Measurements from ENCODE around the gene DNM2. TPM values are rescaled to one million over a fixed set of nuclear protein-coding genes. Genes with fewer than 3 reads are reported as not detected.

DNM2 gene
- total RNA-seq, 2 experiments from 2014 or later = 279 to 286 TPM

GRCh38 chr19:10797078-10797477 lies 79.2 kb downstream of the DNM2 start:
- Histone ChIP-seq H3K9me3 (ENCODE audit: control insufficient read depth in 1 of 2, insufficient read depth in 1 of 2, low read length in 2 of 2) (no peaks in the 10 kb centered on the region), H3K4me1 (ENCODE audit: insufficient read depth, low read length) (peaks cover 40% of the 10 kb centered on the region), H3K27ac (ENCODE audit: low read depth in 1 of 2, low read length in 2 of 2) (peak overlapping the region; percentile 59 to 86), H3K27me3 (ENCODE audit: control insufficient read depth in 1 of 2, insufficient read depth in 2 of 2, low read length in 2 of 2) (no peaks in the 10 kb centered on the region), H3K36me3 (ENCODE audit: insufficient read depth, low read length) (peaks cover 81% of the 10 kb centered on the region), H3K4me3 (ENCODE audit: low read length) (peak overlapping the region; percentile 31)
- peaks cover 73% of the 10 kb centered on the region for H3K36me3 Mint-ChIP-seq (ENCODE audit: low read depth)
- H3K27ac Mint-ChIP-seq = peak overlapping the region; percentile 93
- ChIA-PET POLR2A (interaction anchor here (1.1 kb wide), 1 partner anchor 80 kb away, joined by 5 read pairs; the partner anchor contains the start of gene DNM2), CTCF (interaction anchor here (1.2 kb wide), 1 partner anchor 80 kb away, joined by 5 read pairs; the partner anchor contains the start of gene DNM2)
- ATAC-seq (ENCODE audit: poor library complexity) (peak; percentile 25), DNase-seq (peak; percentile 17 to 83 (median 44))
- H3K9me3 Mint-ChIP-seq = no peaks in the 10 kb centered on the region
- intact Hi-C loops (cut with DNase I, micrococcal nuclease) = loop anchor here in 1 of 2 experiments (1.0 kb wide), 1 partner anchor 66 kb away; no protein-coding TSS in a partner anchor
- H3K4me3 Mint-ChIP-seq = peak overlapping the region; percentile 68
- H3K4me1 Mint-ChIP-seq (ENCODE audit: low read depth) = peaks cover 16% of the 10 kb centered on the region
- H3K27me3 Mint-ChIP-seq = no peaks in the 10 kb centered on the region
- TF ChIP-seq CTCF (IDR thresholded peaks at IDR 0.05) = no peak

GRCh38 chr19:10797541-10798256 lies 79.8 kb downstream of the DNM2 start:
- ChIA-PET POLR2A (interaction anchor here (1.1 kb wide), 1 partner anchor 80 kb away, joined by 5 read pairs; the partner anchor contains the start of gene DNM2), CTCF (interaction anchor here (1.2 kb wide), 2 partner anchors 80 kb away, joined by 3 to 5 read pairs; partner anchors contain the start of gene DNM2)
- peaks cover 83% of the 10 kb centered on the region for H3K36me3 ChIP-seq (ENCODE audit: insufficient read depth, low read length)
- no peaks in the 10 kb centered on the region for H3K27me3 Mint-ChIP-seq
- DNase-seq (peak; percentile 52 to 94 (median 74)), ATAC-seq (ENCODE audit: poor library complexity) (peak; percentile 85)
- no peaks in the 10 kb centered on the region for H3K27me3 ChIP-seq (ENCODE audit: control insufficient read depth in 1 of 2, insufficient read depth in 2 of 2, low read length in 2 of 2)
- no peaks in the 10 kb centered on the region for H3K9me3 ChIP-seq (ENCODE audit: control insufficient read depth in 1 of 2, insufficient read depth in 1 of 2, low read length in 2 of 2)
- H3K27ac Mint-ChIP-seq = peak overlapping the region; percentile 93
- H3K4me1 Mint-ChIP-seq (ENCODE audit: low read depth) = peaks cover 16% of the 10 kb centered on the region
- no peaks in the 10 kb centered on the region for H3K9me3 Mint-ChIP-seq
- intact Hi-C loops (cut with DNase I, micrococcal nuclease) = loop anchor here in 1 of 2 experiments (1.0 kb wide), 1 partner anchor 66 kb away; no protein-coding TSS in a partner anchor
- peak overlapping the region; percentile 68 for H3K4me3 Mint-ChIP-seq
- H3K36me3 Mint-ChIP-seq (ENCODE audit: low read depth) = peaks cover 74% of the 10 kb centered on the region
- peak overlapping the region; percentile 31 for H3K4me3 ChIP-seq (ENCODE audit: low read length)
- H3K4me1 ChIP-seq (ENCODE audit: insufficient read depth, low read length) = peaks cover 40% of the 10 kb centered on the region
- no peak for TF ChIP-seq CTCF (IDR thresholded peaks at IDR 0.05)
- peak overlapping the region; percentile 59 to 86 for H3K27ac ChIP-seq (ENCODE audit: low read depth in 1 of 2, low read length in 2 of 2)

GRCh38 chr19:10800488-10800887 lies 82.6 kb downstream of the DNM2 start:
- TF ChIP-seq CTCF (IDR thresholded peaks at IDR 0.05) = no peak
- no peaks in the 10 kb centered on the region for H3K9me3 ChIP-seq (ENCODE audit: control insufficient read depth in 1 of 2, insufficient read depth in 1 of 2, low read length in 2 of 2)
- Mint-ChIP-seq H3K4me3 (no peak overlapping the region), H3K36me3 (ENCODE audit: low read depth) (peaks cover 74% of the 10 kb centered on the region), H3K4me1 (ENCODE audit: low read depth) (peaks cover 16% of the 10 kb centered on the region), H3K27ac (peak overlapping the region; percentile 61), H3K9me3 (no peaks in the 10 kb centered on the region), H3K27me3 (no peaks in the 10 kb centered on the region)
- H3K36me3 ChIP-seq (ENCODE audit: insufficient read depth, low read length) = peaks cover 83% of the 10 kb centered on the region
- intact Hi-C loops (cut with DNase I, micrococcal nuclease) = no loop called here
- ChIA-PET POLR2A (no interaction called here), CTCF (no interaction called here)
- peaks cover 34% of the 10 kb centered on the region for H3K4me1 ChIP-seq (ENCODE audit: insufficient read depth, low read length)
- DNase-seq = no peak
- no peak overlapping the region for H3K4me3 ChIP-seq (ENCODE audit: low read length)
- H3K27me3 ChIP-seq (ENCODE audit: control insufficient read depth in 1 of 2, insufficient read depth in 2 of 2, low read length in 2 of 2) = no peaks in the 10 kb centered on the region
- H3K27ac ChIP-seq (ENCODE audit: low read depth in 1 of 2, low read length in 2 of 2) = no peak overlapping the region
- no peak for ATAC-seq (ENCODE audit: poor library complexity)

Data from CD4-positive, alpha-beta T cell (primary cell).